Hematopoietic multipotent progenitor cell treated with erythropoietin and hydrocortisone succinate and interleukin-3 and kit ligand, for 17 days (in vitro differentiated cells): ENCODE data around the gene EXO1.
"Not testable (repeated sequence)": the region's sequence is repeated elsewhere in the genome, so short reads cannot be mapped to it uniquely, and the experiment has no call there.

ENCODE experiments used
- DNase-seq: peaks from one replicate; pipeline ENCODE4 v3.0.0-alpha.2; 2015; ENCODE audit warnings: low spot score

Gene EXO1

DNA sequence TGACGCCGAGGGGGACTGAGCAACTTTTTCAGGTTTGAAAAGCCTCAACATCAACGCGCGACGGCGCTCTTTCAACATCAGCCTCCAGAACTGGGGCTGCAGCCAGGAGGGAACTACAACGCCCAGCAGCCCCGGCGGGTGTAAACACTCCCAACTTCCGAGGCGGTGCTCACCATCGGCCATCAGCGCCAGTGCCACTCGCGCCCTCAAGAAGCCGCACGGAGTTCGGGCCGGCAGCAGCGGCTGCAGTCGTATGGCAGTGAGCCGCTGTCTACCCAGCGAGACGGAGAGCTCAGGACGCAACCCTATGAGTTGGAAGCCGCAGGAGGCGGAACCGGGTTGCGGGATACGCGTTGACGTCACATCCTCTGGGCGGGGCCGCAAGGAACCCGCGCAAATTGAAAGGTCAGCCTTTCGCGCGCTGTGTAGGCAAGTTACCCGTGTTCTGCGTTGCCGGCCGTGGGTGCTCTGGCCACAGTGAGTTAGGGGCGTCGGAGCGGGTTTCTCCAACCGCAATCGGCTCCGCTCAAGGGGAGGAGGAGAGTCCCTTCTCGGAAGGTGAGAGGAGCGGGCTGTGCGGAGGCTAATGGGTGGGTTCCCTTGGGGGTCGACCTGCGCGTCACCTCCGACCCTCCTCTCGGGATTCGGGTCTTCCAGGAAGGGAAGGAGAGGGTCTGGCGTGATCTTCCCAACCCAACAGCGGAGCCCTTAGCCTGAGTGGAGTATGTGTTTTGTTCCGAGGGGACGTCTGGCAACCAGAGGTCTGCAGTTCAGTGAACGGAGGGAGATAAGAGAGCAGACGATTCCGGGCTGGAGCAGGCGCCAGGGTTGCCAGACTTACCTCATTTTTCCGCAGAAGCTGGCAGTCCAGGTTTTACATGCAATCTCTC is at the start of gene EXO1:
TSS of gene EXO1 (plus strand) at position 409 of the 890 bp plus-strand sequence. CDS start 2,222 bp downstream, outside the sequence.
- DNase-seq: peak; percentile 88

DNA sequence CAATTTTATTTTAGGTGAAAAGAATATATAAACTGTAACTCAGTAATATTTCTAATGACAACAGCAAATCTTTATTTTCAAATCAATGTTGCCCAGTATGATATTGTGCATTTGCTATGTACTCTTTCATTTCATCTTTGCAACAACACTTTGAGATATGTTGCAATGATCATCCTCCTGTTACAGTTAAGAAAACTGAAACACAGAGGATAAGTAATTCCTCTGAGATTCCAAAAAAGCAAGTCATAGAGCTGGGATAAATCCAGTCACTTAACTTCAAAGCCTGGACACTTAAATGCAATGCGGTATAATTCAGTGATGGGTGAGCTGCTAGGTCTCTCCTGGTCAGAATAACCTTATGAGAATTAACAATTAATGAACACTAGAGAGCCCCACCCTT is 48.6 kb upstream of the EXO1 start:
- no peak for DNase-seq

GRCh38 chr1:241800640-241801039 is 47.4 kb upstream of the EXO1 start:
- DNase-seq: no peak

DNA sequence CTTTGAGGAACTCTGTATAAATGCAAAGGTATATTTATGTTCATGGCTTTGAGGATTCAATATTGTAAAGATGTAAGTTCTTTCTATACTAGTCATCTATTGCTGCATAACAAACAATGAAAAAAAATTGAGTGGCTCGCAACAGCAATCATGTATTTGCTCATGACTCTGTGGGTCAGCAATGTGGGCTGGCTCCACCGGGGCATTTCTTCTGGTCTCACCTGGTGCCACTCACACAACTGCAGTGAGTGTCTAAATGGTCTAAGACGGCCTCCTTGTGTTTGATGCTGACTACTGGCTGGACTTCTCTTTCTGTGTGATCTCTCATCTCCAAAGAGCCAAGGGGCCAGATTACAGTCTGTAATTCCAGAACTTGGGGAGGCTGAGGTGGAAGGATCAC is 45.1 kb upstream of the EXO1 start:
- no peak for DNase-seq

GRCh38 chr1:241804706-241805105 is 43.3 kb upstream of the EXO1 start:
- DNase-seq: not testable (repeated sequence)

- DNase-seq: no peak
Measured at GRCh38 chr1:241808265-241808664, 39.7 kb upstream of the EXO1 start.

GRCh38 chr1:241810769-241811405 is 37.1 kb upstream of the EXO1 start:
- no peak for DNase-seq

GRCh38 chr1:241813768-241814320 is 34.2 kb upstream of the EXO1 start:
- DNase-seq: no peak

GRCh38 chr1:241816008-241816407 is 32.0 kb upstream of the EXO1 start:
- DNase-seq: no peak

GRCh38 chr1:241817331-241817792 is 30.6 kb upstream of the EXO1 start:
- DNase-seq: no peak

DNA sequence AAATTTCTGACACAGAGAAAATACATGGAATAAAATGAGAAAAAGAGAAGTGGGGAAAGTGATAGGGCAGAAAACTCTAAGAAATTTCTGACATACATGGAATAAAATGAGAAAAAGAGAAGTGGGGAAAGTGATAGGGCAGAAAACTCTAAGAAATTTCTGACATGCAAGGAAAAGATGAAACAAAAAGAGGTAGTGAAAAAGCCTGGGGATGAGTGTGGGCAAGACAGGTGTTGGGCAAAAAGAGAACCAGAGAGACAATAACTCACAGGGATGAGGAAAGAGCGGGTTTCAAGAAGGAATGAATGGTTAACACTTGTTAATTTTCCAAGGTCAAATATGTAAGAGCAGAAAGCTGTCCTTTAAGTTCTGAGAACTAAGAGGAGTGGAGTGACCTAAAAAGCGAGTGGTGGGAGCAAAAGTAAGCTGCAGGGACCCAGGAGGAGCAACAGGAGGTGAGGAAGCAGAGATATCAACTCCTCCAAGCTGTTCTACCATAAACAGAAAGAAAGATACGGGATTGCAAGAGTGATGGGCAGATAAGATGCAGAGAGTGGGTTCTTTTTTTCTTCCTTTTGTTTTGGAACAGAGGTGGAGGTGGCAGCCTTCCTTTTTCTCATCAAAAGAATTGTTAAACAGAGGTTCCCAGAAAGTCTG is 29.9 kb upstream of the EXO1 start:
- DNase-seq: no peak

DNA sequence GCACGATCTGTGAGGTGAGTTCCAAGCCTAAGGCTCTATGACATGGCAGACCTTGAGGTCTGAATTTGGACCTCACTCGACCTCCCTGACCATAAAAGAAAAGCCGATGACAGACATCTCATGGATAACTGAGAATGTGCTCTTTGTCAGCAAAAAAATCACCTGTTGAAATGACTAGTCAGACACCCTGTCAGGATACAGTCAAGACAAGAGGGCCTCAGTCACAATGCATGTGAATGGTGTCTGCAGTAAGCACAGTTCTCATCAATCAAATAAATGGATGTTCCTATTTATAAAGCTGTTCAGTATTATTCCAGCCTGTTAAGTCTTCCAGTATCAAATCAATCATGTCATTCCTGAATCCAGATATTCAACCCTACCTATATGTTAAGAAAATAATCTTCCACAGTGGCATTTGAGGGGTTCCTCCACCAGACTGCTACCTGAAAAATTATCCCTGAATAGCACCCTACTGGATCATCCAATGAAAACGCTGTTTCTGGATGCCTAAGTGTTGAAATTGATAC is 28.6 kb upstream of the EXO1 start:
- DNase-seq: no peak

- DNase-seq: no peak
Measured at GRCh38 chr1:241821363-241821762, 26.6 kb upstream of the EXO1 start.

DNA sequence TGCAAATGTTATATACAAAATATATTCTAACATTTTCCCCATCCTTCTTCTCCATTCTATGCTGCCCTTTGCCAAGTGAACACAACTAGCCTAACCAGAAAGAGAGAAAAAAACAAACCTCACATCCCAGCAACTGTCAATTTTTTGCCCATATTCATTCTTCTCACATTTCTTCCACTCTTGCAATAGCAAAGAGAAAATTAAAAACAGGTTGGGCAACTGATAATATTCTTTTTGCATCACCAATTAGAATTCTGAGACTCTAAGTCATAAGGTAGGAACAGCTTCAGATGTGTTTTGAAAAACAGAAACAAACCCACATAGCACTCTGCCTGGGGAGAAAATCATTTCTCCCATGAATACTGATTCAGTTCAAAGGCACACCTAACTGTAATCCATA is 25.2 kb upstream of the EXO1 start:
- DNase-seq: no peak

- DNase-seq: no peak
Measured at GRCh38 chr1:241823925-241824324, 24.1 kb upstream of the EXO1 start.

GRCh38 chr1:241825581-241825980 is 22.4 kb upstream of the EXO1 start:
- DNase-seq: no peak

GRCh38 chr1:241826613-241827012 is 21.4 kb upstream of the EXO1 start:
- not testable (repeated sequence) for DNase-seq

DNA sequence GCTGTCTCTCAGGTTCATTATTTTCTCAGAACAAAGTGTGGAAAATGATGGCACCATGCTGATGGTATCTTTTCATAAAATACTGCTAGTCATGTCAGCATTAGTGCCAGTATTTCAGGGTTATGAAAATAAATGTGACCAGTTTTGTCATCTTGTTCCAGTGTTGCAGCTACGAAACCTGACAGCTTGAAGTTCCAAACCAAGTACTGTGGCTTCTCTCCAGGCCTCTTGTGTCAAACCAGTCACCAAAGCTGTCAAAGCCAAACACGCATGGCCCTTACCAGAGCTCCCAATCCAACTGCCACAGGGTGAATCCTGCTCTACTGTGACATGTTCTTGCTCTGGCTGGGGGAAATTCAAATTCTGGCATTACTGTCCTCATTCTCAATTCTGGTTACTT is 20.7 kb upstream of the EXO1 start:
- no peak for DNase-seq

DNA sequence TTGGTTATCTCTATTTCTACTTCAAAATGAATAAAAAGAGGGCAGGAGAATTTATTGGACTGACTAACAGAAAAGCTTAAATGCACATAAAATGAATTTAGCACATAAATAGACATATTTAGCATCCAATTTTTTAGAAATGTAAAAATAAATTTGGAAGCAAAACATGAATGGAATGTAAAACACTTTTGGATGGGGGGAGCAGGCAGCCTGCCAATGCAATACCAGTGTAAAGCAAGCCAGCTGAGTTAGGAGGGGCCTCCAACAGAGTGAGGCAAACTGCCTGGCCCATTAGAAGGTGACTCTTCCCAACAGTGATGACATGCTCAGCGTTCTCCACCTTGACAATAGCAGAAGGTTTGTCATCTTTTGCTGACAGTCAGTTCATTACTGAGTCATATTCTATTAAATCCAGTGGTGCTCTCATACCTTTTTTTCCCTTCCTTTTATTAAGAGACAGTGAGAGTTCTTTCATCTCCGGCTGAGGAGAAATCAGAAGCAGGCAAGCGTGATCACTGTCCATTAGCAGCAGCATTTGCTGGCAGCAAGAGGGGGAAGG is 19.5 kb upstream of the EXO1 start:
- DNase-seq: no peak

DNA sequence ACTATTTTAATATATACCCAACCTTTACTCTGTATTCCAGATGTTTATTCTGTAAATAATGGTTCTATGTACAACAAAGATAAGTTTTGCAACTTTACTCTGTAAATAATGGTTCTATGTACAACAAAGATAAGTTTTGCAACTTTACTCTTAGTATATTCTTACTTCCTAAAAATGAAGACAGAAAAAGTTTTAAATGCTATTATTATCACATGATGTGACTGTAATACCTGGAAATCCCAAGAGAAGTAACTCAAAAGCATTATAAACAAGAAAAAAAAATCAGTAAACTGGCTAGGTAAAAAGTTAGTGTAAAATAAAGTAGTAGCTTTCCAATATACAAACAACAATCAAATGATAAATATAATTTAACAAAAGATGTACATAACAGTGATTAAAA is 18.5 kb upstream of the EXO1 start:
- DNase-seq: no peak

- DNase-seq: no peak
Measured at GRCh38 chr1:241834733-241835377, 13.1 kb upstream of the EXO1 start.
